Measurements from ENCODE around the gene JAKMIP1. TPM values are rescaled to one million over a fixed set of nuclear protein-coding genes. Genes with fewer than 3 reads are reported as not detected.

Gene JAKMIP1
- total RNA-seq, 1 donor from 2014 or later = 11.3 TPM

- H3K27me3 Mint-ChIP-seq (ENCODE audit: low read depth) = peaks cover 1% of the 10 kb centered on the region
- no peaks in the 10 kb centered on the region for H3K9me3 Mint-ChIP-seq
- H3K36me3 Mint-ChIP-seq (ENCODE audit: low read depth) = peaks cover 16% of the 10 kb centered on the region
- H3K4me3 Mint-ChIP-seq (ENCODE audit: low read depth) = no peak overlapping the region
- no peak for DNase-seq (ENCODE audit: low spot score)
- peaks cover 33% of the 10 kb centered on the region for H3K4me1 Mint-ChIP-seq (ENCODE audit: low read depth)
- no peak overlapping the region for H3K27ac Mint-ChIP-seq
- intact Hi-C loops (cut with micrococcal nuclease) = no loop called here
Observed at GRCh38 chr4:6194458-6195195, 5.7 kb downstream of the JAKMIP1 start.

- Mint-ChIP-seq H3K27me3 (ENCODE audit: low read depth) (peaks cover 1% of the 10 kb centered on the region), H3K4me3 (ENCODE audit: low read depth) (no peak overlapping the region), H3K27ac (no peak overlapping the region), H3K4me1 (ENCODE audit: low read depth) (peaks cover 28% of the 10 kb centered on the region), H3K36me3 (ENCODE audit: low read depth) (peaks cover 21% of the 10 kb centered on the region), H3K9me3 (no peaks in the 10 kb centered on the region)
- DNase-seq (ENCODE audit: low spot score) = no peak
- intact Hi-C loops (cut with micrococcal nuclease) = no loop called here
Observed at GRCh38 chr4:6193399-6193798, 7.0 kb downstream of the JAKMIP1 start.

- H3K4me1 Mint-ChIP-seq (ENCODE audit: low read depth) = peaks cover 21% of the 10 kb centered on the region
Observed at GRCh38 chr4:6192245-6192644, 8.1 kb downstream of the JAKMIP1 start.

GRCh38 chr4:6191448-6192130 is 8.8 kb downstream of the JAKMIP1 start:
- Mint-ChIP-seq H3K27me3 (ENCODE audit: low read depth) (no peaks in the 10 kb centered on the region), H3K27ac (no peak overlapping the region), H3K36me3 (ENCODE audit: low read depth) (peaks cover 36% of the 10 kb centered on the region), H3K9me3 (no peaks in the 10 kb centered on the region), H3K4me1 (ENCODE audit: low read depth) (peaks cover 19% of the 10 kb centered on the region), H3K4me3 (ENCODE audit: low read depth) (no peak overlapping the region)
- no peak for DNase-seq (ENCODE audit: low spot score)
- intact Hi-C loops (cut with micrococcal nuclease) = no loop called here

More at GRCh38 chr4:6192245-6192644, 8.1 kb downstream of the JAKMIP1 start:
- Mint-ChIP-seq H3K27ac (no peak overlapping the region), H3K4me3 (ENCODE audit: low read depth) (no peak overlapping the region), H3K36me3 (ENCODE audit: low read depth) (peaks cover 31% of the 10 kb centered on the region), H3K9me3 (no peaks in the 10 kb centered on the region), H3K27me3 (ENCODE audit: low read depth) (no peaks in the 10 kb centered on the region)
- intact Hi-C loops (cut with micrococcal nuclease) = no loop called here
- DNase-seq (ENCODE audit: low spot score) = no peak

- peaks cover 42% of the 10 kb centered on the region for H3K36me3 Mint-ChIP-seq (ENCODE audit: low read depth)
- peaks cover 16% of the 10 kb centered on the region for H3K4me1 Mint-ChIP-seq (ENCODE audit: low read depth)
- peaks cover 5% of the 10 kb centered on the region for H3K9me3 Mint-ChIP-seq
- H3K4me3 Mint-ChIP-seq (ENCODE audit: low read depth) = no peak overlapping the region
- H3K27ac Mint-ChIP-seq = no peak overlapping the region
- intact Hi-C loops (cut with micrococcal nuclease) = no loop called here
- no peaks in the 10 kb centered on the region for H3K27me3 Mint-ChIP-seq (ENCODE audit: low read depth)
- DNase-seq (ENCODE audit: low spot score) = no peak
Observed at GRCh38 chr4:6190486-6190885, 9.9 kb downstream of the JAKMIP1 start.

- Mint-ChIP-seq H3K36me3 (ENCODE audit: low read depth) (peaks cover 42% of the 10 kb centered on the region), H3K27me3 (ENCODE audit: low read depth) (no peaks in the 10 kb centered on the region), H3K9me3 (peaks cover 5% of the 10 kb centered on the region), H3K4me1 (ENCODE audit: low read depth) (peaks cover 18% of the 10 kb centered on the region), H3K4me3 (ENCODE audit: low read depth) (no peak overlapping the region), H3K27ac (no peak overlapping the region)
- DNase-seq (ENCODE audit: low spot score) = no peak
- intact Hi-C loops (cut with micrococcal nuclease) = loop anchor here (10.0 kb wide), 1 partner anchor 1775 kb away; no protein-coding TSS in a partner anchor
Observed at GRCh38 chr4:6189511-6189910, 10.8 kb downstream of the JAKMIP1 start.

- Mint-ChIP-seq H3K27ac (no peak overlapping the region), H3K36me3 (ENCODE audit: low read depth) (peaks cover 46% of the 10 kb centered on the region), H3K27me3 (ENCODE audit: low read depth) (no peaks in the 10 kb centered on the region), H3K9me3 (peaks cover 5% of the 10 kb centered on the region), H3K4me3 (ENCODE audit: low read depth) (no peak overlapping the region), H3K4me1 (ENCODE audit: low read depth) (peaks cover 25% of the 10 kb centered on the region)
- DNase-seq (ENCODE audit: low spot score) = no peak
- intact Hi-C loops (cut with micrococcal nuclease) = loop anchor here (10.0 kb wide), 1 partner anchor 1776 kb away; no protein-coding TSS in a partner anchor
Observed at GRCh38 chr4:6188687-6189305, 11.6 kb downstream of the JAKMIP1 start.

GRCh38 chr4:6184169-6184568 is 16.2 kb downstream of the JAKMIP1 start:
- Mint-ChIP-seq H3K36me3 (ENCODE audit: low read depth) (peaks cover 60% of the 10 kb centered on the region), H3K9me3 (peaks cover 5% of the 10 kb centered on the region), H3K4me3 (ENCODE audit: low read depth) (no peak overlapping the region), H3K27me3 (ENCODE audit: low read depth) (no peaks in the 10 kb centered on the region), H3K4me1 (ENCODE audit: low read depth) (peaks cover 59% of the 10 kb centered on the region), H3K27ac (peak overlapping the region; percentile 66)
- DNase-seq (ENCODE audit: low spot score) = no peak
- intact Hi-C loops (cut with micrococcal nuclease) = loop anchor here (5.0 to 10.0 kb wide), 2 partner anchors 52 to 1781 kb away; no protein-coding TSS in a partner anchor

GRCh38 chr4:6183740-6184139 is 16.6 kb downstream of the JAKMIP1 start:
- H3K27ac Mint-ChIP-seq = peak overlapping the region; percentile 66
- H3K27me3 Mint-ChIP-seq (ENCODE audit: low read depth) = no peaks in the 10 kb centered on the region
- H3K4me3 Mint-ChIP-seq (ENCODE audit: low read depth) = peak overlapping the region; percentile 3
- intact Hi-C loops (cut with micrococcal nuclease) = loop anchor here (5.0 to 10.0 kb wide), 2 partner anchors 51 to 1781 kb away; no protein-coding TSS in a partner anchor
- peaks cover 64% of the 10 kb centered on the region for H3K36me3 Mint-ChIP-seq (ENCODE audit: low read depth)
- H3K9me3 Mint-ChIP-seq = peaks cover 6% of the 10 kb centered on the region
- no peak for DNase-seq (ENCODE audit: low spot score)
- H3K4me1 Mint-ChIP-seq (ENCODE audit: low read depth) = peaks cover 63% of the 10 kb centered on the region

- intact Hi-C loops (cut with micrococcal nuclease) = loop anchor here (5.0 to 10.0 kb wide), 2 partner anchors 50 to 1782 kb away; no protein-coding TSS in a partner anchor
Observed at GRCh38 chr4:6182376-6183280, 17.7 kb downstream of the JAKMIP1 start.

GRCh38 chr4:6180841-6181631 is 19.3 kb downstream of the JAKMIP1 start:
- peak; percentile 70 for DNase-seq (ENCODE audit: low spot score)
- Mint-ChIP-seq H3K4me3 (ENCODE audit: low read depth) (peak overlapping the region; percentile 37), H3K36me3 (ENCODE audit: low read depth) (peaks cover 55% of the 10 kb centered on the region)

More at GRCh38 chr4:6182376-6183280, 17.7 kb downstream of the JAKMIP1 start:
- H3K27me3 Mint-ChIP-seq (ENCODE audit: low read depth) = no peaks in the 10 kb centered on the region
- peaks cover 65% of the 10 kb centered on the region for H3K36me3 Mint-ChIP-seq (ENCODE audit: low read depth)
- H3K27ac Mint-ChIP-seq = peak overlapping the region; percentile 70
- DNase-seq (ENCODE audit: low spot score) = no peak
- H3K4me1 Mint-ChIP-seq (ENCODE audit: low read depth) = peaks cover 74% of the 10 kb centered on the region
- peaks cover 18% of the 10 kb centered on the region for H3K9me3 Mint-ChIP-seq
- H3K4me3 Mint-ChIP-seq (ENCODE audit: low read depth) = no peak overlapping the region

More at GRCh38 chr4:6180841-6181631, 19.3 kb downstream of the JAKMIP1 start:
- peak overlapping the region; percentile 93 for H3K27ac Mint-ChIP-seq
- H3K9me3 Mint-ChIP-seq = peaks cover 19% of the 10 kb centered on the region
- H3K27me3 Mint-ChIP-seq (ENCODE audit: low read depth) = no peaks in the 10 kb centered on the region
- peaks cover 73% of the 10 kb centered on the region for H3K4me1 Mint-ChIP-seq (ENCODE audit: low read depth)
- intact Hi-C loops (cut with micrococcal nuclease) = loop anchor here (1.0 to 10.0 kb wide), 3 partner anchors 17 to 1784 kb away; no protein-coding TSS in a partner anchor
